CD8-positive, alpha-beta memory T cell (primary cell): Measurements from ENCODE around the gene MYLK2. TPM values are rescaled to one million over a fixed set of nuclear protein-coding genes. Genes with fewer than 3 reads are reported as not detected.
A peak's percentile ranks its signal among the peaks of the same experiment; 100 is the strongest.

Experiments
- CTCF ChIA-PET: fragments of 350-600 bp; sonication (Branson Sonifier 250); formaldehyde crosslinking; loops from one replicate; lab custom pipeline; 2021; ENCODE audit warnings: antibody characterized with exemption; lab: Charles Lee
- POLR2A ChIA-PET: fragments of 350-600 bp; sonication (Branson Sonifier 250); formaldehyde crosslinking; loops from one replicate; lab custom pipeline; 2021; ENCODE audit warnings: antibody characterized with exemption; lab: Charles Lee
- DNase-seq, 5 donors: peaks; one replicate each; pipeline versions ENCODE4 v3.0.0 to v3.0.0-alpha.2; 2020 to 2022; ENCODE audit warnings: mixed read lengths in 1 of 5
- H3K27ac ChIP-seq: one replicate; pipeline ENCODE4 v1.7.0; 2013; ENCODE audit warnings: low read depth, mild to moderate bottlenecking, low read length, moderate library complexity
- H3K27me3 ChIP-seq: 2 replicates; pipeline ENCODE4 v1.7.0; 2013; ENCODE audit warnings: low read length, mild to moderate bottlenecking; ENCODE audit not compliant: insufficient read depth, poor library complexity, severe bottlenecking
- H3K36me3 ChIP-seq: 2 replicates; pipeline ENCODE4 v1.7.0; 2013; ENCODE audit warnings: mild to moderate bottlenecking, low read length, moderate library complexity; ENCODE audit not compliant: insufficient read depth
- H3K4me1 ChIP-seq: 2 replicates; pipeline ENCODE4 v1.7.0; 2013; ENCODE audit warnings: mild to moderate bottlenecking, low read length, moderate library complexity; ENCODE audit not compliant: insufficient read depth
- H3K4me3 ChIP-seq: 2 replicates; pipeline ENCODE4 v1.7.0; 2013; ENCODE audit warnings: mild to moderate bottlenecking, low read length
- H3K9me3 ChIP-seq: 2 replicates; pipeline ENCODE4 v1.7.0; 2013; ENCODE audit warnings: mild to moderate bottlenecking, low read length
- H3K27ac Mint-ChIP-seq, 8 donors: one replicate each; pipeline ENCODE4 v1.8.0; 2020 to 2021; ENCODE audit warnings: mixed read lengths in 8 of 8, mild to moderate bottlenecking in 6 of 8, inconsistent platforms in 3 of 8, moderate library complexity in 3 of 8
- H3K27me3 Mint-ChIP-seq, 2 donors: one replicate each; pipeline ENCODE4 v1.8.0; 2020 to 2021; ENCODE audit warnings: mixed read lengths in 2 of 2, mild to moderate bottlenecking in 1 of 2, moderate library complexity in 1 of 2
- H3K36me3 Mint-ChIP-seq, 3 donors: one replicate each; pipeline ENCODE4 v1.8.0; 2020 to 2021; ENCODE audit warnings: mixed read lengths in 3 of 3, inconsistent platforms in 1 of 3, mild to moderate bottlenecking in 1 of 3
- H3K4me1 Mint-ChIP-seq, 3 donors: one replicate each; pipeline ENCODE4 v1.8.0; 2020 to 2021; ENCODE audit warnings: mixed read lengths in 3 of 3, inconsistent platforms in 1 of 3, mild to moderate bottlenecking in 1 of 3
- H3K4me3 Mint-ChIP-seq, 7 donors: one replicate each; pipeline ENCODE4 v1.8.0; 2020 to 2021; ENCODE audit warnings: mixed read lengths in 7 of 7, mild to moderate bottlenecking in 6 of 7, moderate library complexity in 4 of 7, inconsistent platforms in 2 of 7
- H3K9me3 Mint-ChIP-seq, 5 donors: one replicate each; pipeline ENCODE4 v1.8.0; 2020 to 2022; ENCODE audit warnings: mixed read lengths in 5 of 5, mild to moderate bottlenecking in 3 of 5, moderate library complexity in 2 of 5, inconsistent platforms in 1 of 5
- polyA plus RNA-seq: library from polyadenylated mRNA; unstranded; fragments of 300-500 nt; fragmentation: Illumina TruSeq; gene quantifications from one replicate; pipeline ENCODE4 v1.2.3, GENCODE V29; 2021
- total RNA-seq, 2 experiments: library from RNA; stranded (reverse); gene quantifications; one replicate each; pipeline ENCODE4 v1.2.3, GENCODE V29; 2021

MYLK2 gene
- total and polyA plus RNA-seq, 3 experiments from 2014 or later: 0.13 to 0.24 TPM; not detected in 1

- POLR2A ChIA-PET: no interaction called here
- Mint-ChIP-seq H3K36me3 (no peaks in the 10 kb centered on the region), H3K4me3 (no peak overlapping the region), H3K9me3 (no peaks in the 10 kb centered on the region), H3K27me3 (no peaks in the 10 kb centered on the region), H3K27ac (peak overlapping the region in 1 of 8 donors; percentile 60), H3K4me1 (peaks cover 7 to 11% (median 10%) of the 10 kb centered on the region in 3 donors)
- Histone ChIP-seq H3K9me3 (no peaks in the 10 kb centered on the region), H3K4me3 (no peak overlapping the region), H3K27me3 (no peaks in the 10 kb centered on the region), H3K4me1 (peaks cover 9% of the 10 kb centered on the region), H3K27ac (no peak overlapping the region), H3K36me3 (no peaks in the 10 kb centered on the region)
- no peak for DNase-seq
- CTCF ChIA-PET: interaction anchor here (1.9 to 6.2 kb wide), 2 partner anchors 12 to 13 kb away, joined by 9 to 30 read pairs; no protein-coding TSS in a partner anchor
Observed at GRCh38 chr20:31833931-31834521, 14.9 kb downstream of the MYLK2 start.

GRCh38 chr20:31835554-31835953 lies 16.4 kb downstream of the MYLK2 start:
- ChIA-PET CTCF (interaction anchor here (1.1 to 6.2 kb wide), 2 partner anchors 12 kb away, joined by 3 to 30 read pairs; no protein-coding TSS in a partner anchor), POLR2A (no interaction called here)
- H3K27ac Mint-ChIP-seq: peak overlapping the region in 1 of 8 donors; percentile 19
- Histone ChIP-seq H3K36me3 (no peaks in the 10 kb centered on the region), H3K4me1 (peaks cover 9% of the 10 kb centered on the region), H3K4me3 (no peak overlapping the region), H3K27me3 (no peaks in the 10 kb centered on the region), H3K27ac (no peak overlapping the region), H3K9me3 (no peaks in the 10 kb centered on the region)
- no peaks in the 10 kb centered on the region for H3K36me3 Mint-ChIP-seq
- H3K9me3 Mint-ChIP-seq: no peaks in the 10 kb centered on the region
- no peak overlapping the region for H3K4me3 Mint-ChIP-seq
- H3K4me1 Mint-ChIP-seq: peaks cover 7 to 11% (median 10%) of the 10 kb centered on the region in 3 donors
- DNase-seq: no peak
- no peaks in the 10 kb centered on the region for H3K27me3 Mint-ChIP-seq

- H3K4me3 ChIP-seq: no peak overlapping the region
- Mint-ChIP-seq H3K4me1 (peaks cover 7 to 11% (median 10%) of the 10 kb centered on the region in 3 donors), H3K27ac (peak overlapping the region in 1 of 8 donors; percentile 84), H3K27me3 (no peaks in the 10 kb centered on the region), H3K9me3 (no peaks in the 10 kb centered on the region), H3K4me3 (peak overlapping the region in 1 of 7 donors; percentile 44), H3K36me3 (no peaks in the 10 kb centered on the region)
- no peaks in the 10 kb centered on the region for H3K27me3 ChIP-seq
- DNase-seq: no peak
- H3K9me3 ChIP-seq: no peaks in the 10 kb centered on the region
- CTCF ChIA-PET: interaction anchor here (1.1 to 6.2 kb wide), 3 partner anchors 11 to 14 kb away, joined by 3 to 30 read pairs (median 7); no protein-coding TSS in a partner anchor
- H3K36me3 ChIP-seq: no peaks in the 10 kb centered on the region
- POLR2A ChIA-PET: no interaction called here
- no peak overlapping the region for H3K27ac ChIP-seq
- peaks cover 9% of the 10 kb centered on the region for H3K4me1 ChIP-seq
Observed at GRCh38 chr20:31835977-31836852, 17.1 kb downstream of the MYLK2 start.

- Mint-ChIP-seq H3K4me3 (no peak overlapping the region), H3K27ac (no peak overlapping the region), H3K4me1 (peaks cover 7 to 11% (median 10%) of the 10 kb centered on the region in 3 donors), H3K9me3 (no peaks in the 10 kb centered on the region), H3K27me3 (no peaks in the 10 kb centered on the region), H3K36me3 (no peaks in the 10 kb centered on the region)
- Histone ChIP-seq H3K27ac (no peak overlapping the region), H3K9me3 (no peaks in the 10 kb centered on the region), H3K4me1 (peaks cover 9% of the 10 kb centered on the region), H3K27me3 (no peaks in the 10 kb centered on the region), H3K36me3 (no peaks in the 10 kb centered on the region), H3K4me3 (no peak overlapping the region)
- DNase-seq: no peak
- ChIA-PET POLR2A (interaction anchor here (0.6 kb wide), 1 partner anchor 43 kb away, joined by 5 read pairs; no protein-coding TSS in a partner anchor), CTCF (interaction anchor here (1.1 to 6.2 kb wide), 3 partner anchors 10 to 15 kb away, joined by 3 to 30 read pairs (median 7); no protein-coding TSS in a partner anchor)
Observed at GRCh38 chr20:31836853-31837608, 17.9 kb downstream of the MYLK2 start.

DNA sequence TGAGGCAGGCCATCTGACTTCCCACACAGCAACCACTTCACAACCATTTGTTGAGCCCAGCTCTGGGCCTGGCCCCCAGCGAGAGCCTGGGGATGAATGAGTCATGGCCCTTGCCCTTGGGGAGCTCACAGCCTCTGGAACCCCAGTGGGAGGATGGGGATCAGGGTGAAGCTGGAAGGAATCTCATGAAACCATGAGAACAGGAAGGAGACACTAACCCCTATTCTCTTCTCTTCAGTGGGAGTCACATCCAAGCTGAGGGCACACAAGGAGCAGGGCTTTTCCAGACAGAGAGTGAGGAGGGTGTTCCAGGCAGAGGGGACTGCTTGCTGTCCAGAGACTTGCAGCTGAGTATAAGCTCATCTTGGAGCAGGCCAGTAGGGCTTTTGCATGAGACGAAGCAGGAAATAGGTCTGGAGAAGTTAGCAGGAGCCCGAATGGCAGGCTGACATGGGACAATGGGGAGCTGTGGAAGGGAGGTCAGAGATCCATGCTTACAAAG lies 18.8 kb downstream of the MYLK2 start:
- H3K4me1 ChIP-seq: peaks cover 9% of the 10 kb centered on the region
- H3K4me3 Mint-ChIP-seq: no peak overlapping the region
- H3K27me3 ChIP-seq: no peaks in the 10 kb centered on the region
- no peak overlapping the region for H3K4me3 ChIP-seq
- H3K27me3 Mint-ChIP-seq: no peaks in the 10 kb centered on the region
- no peaks in the 10 kb centered on the region for H3K9me3 Mint-ChIP-seq
- H3K36me3 ChIP-seq: no peaks in the 10 kb centered on the region
- H3K36me3 Mint-ChIP-seq: no peaks in the 10 kb centered on the region
- no peak for DNase-seq
- H3K9me3 ChIP-seq: no peaks in the 10 kb centered on the region
- peaks cover 7 to 11% (median 10%) of the 10 kb centered on the region in 3 donors for H3K4me1 Mint-ChIP-seq
- POLR2A ChIA-PET: no interaction called here
- no peak overlapping the region for H3K27ac Mint-ChIP-seq
- H3K27ac ChIP-seq: no peak overlapping the region
- CTCF ChIA-PET: interaction anchor here (0.6 to 6.2 kb wide), 4 partner anchors 9 to 16 kb away, joined by 3 to 30 read pairs (median 6); no protein-coding TSS in a partner anchor

DNA sequence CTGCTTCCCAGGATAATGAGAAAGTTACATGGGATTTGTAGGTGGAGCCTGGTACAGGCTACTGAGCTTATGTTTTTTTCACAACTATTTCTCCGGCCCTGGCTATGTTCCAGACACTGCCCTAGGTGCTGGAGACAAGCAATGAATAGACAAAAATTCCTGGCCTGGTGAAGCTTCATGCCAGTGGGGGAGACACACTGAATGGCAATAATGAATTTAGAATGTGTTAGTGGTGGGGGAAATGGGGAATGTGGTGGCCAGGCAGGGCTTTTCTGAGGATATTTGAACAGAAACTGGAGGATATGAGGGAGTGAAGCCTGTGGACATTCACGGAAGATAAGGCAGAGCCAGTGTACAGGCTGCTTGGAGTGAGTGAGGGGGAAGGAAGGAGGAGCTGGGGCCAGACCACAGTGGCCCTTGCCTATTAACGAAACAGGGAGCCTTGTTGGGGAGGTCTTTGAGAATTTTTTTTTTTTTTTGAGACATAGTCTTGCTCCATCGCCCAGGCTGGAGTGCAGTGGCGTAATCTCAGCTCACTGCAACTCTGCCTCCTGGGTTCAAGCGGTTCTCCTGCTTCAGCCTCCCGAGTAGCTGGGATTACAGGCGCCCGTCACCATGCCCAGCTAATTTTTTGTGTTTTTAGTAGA lies 19.6 kb downstream of the MYLK2 start:
- Histone ChIP-seq H3K27ac (no peak overlapping the region), H3K36me3 (no peaks in the 10 kb centered on the region), H3K9me3 (no peaks in the 10 kb centered on the region), H3K27me3 (no peaks in the 10 kb centered on the region), H3K4me1 (peaks cover 9% of the 10 kb centered on the region), H3K4me3 (no peak overlapping the region)
- ChIA-PET POLR2A (no interaction called here), CTCF (interaction anchor here (1.1 to 6.2 kb wide), 3 partner anchors 8 to 14 kb away, joined by 4 to 30 read pairs (median 6); no protein-coding TSS in a partner anchor)
- Mint-ChIP-seq H3K4me3 (no peak overlapping the region), H3K27me3 (no peaks in the 10 kb centered on the region), H3K36me3 (no peaks in the 10 kb centered on the region), H3K27ac (no peak overlapping the region), H3K9me3 (no peaks in the 10 kb centered on the region), H3K4me1 (peaks cover 7 to 10% (median 7%) of the 10 kb centered on the region in 3 donors)
- DNase-seq: no peak

- Histone ChIP-seq H3K4me1 (peaks cover 9% of the 10 kb centered on the region), H3K9me3 (no peaks in the 10 kb centered on the region), H3K27me3 (no peaks in the 10 kb centered on the region), H3K4me3 (no peak overlapping the region), H3K36me3 (no peaks in the 10 kb centered on the region), H3K27ac (no peak overlapping the region)
- ChIA-PET CTCF (interaction anchor here (1.5 kb wide), 1 partner anchor 10 kb away, joined by 4 read pairs; no protein-coding TSS in a partner anchor), POLR2A (no interaction called here)
- no peak for DNase-seq
- H3K9me3 Mint-ChIP-seq: no peaks in the 10 kb centered on the region
- no peak overlapping the region for H3K27ac Mint-ChIP-seq
- no peaks in the 10 kb centered on the region for H3K36me3 Mint-ChIP-seq
- no peak overlapping the region for H3K4me3 Mint-ChIP-seq
- peaks cover 7 to 10% (median 7%) of the 10 kb centered on the region in 3 donors for H3K4me1 Mint-ChIP-seq
- peaks cover 0 to 1% of the 10 kb centered on the region in 2 donors for H3K27me3 Mint-ChIP-seq
Observed at GRCh38 chr20:31839782-31840487, 20.8 kb downstream of the MYLK2 start.
